ENCODE data around the gene TBCK. TPM values are rescaled to one million over a fixed set of nuclear protein-coding genes. Genes with fewer than 3 reads are reported as not detected.

Gene TBCK
- polyA plus RNA-seq, 1 experiment: 48.4 TPM

DNA sequence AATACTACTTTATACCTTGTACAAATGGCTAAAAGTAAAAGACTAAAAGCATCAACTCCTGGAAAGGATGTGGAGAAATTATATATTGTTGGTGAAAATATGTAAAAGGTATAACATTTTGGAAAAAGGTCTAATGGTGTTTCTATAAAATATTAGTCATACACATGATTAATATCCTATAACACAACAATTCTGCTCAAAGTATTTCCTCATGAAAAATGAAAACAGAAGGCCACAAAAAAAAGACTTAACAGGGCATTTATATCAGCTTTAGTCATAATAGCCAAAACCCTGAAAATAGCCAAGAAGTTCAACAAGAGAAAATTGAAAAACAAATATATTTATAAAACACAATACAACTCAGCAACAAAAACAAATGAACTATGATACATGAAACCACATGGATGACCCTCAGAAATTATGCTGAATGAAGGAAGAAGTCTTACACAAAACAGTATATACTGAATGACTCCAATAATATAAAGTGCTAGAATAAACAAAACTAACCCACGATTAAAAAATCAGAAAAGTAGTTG lies 38.8 kb downstream of the TBCK start:
- TF ChIP-seq, protein P1, sequence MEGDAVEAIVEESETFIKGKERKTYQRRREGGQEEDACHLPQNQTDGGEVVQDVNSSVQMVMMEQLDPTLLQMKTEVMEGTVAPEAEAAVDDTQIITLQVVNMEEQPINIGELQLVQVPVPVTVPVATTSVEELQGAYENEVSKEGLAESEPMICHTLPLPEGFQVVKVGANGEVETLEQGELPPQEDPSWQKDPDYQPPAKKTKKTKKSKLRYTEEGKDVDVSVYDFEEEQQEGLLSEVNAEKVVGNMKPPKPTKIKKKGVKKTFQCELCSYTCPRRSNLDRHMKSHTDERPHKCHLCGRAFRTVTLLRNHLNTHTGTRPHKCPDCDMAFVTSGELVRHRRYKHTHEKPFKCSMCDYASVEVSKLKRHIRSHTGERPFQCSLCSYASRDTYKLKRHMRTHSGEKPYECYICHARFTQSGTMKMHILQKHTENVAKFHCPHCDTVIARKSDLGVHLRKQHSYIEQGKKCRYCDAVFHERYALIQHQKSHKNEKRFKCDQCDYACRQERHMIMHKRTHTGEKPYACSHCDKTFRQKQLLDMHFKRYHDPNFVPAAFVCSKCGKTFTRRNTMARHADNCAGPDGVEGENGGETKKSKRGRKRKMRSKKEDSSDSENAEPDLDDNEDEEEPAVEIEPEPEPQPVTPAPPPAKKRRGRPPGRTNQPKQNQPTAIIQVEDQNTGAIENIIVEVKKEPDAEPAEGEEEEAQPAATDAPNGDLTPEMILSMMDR (IDR thresholded peaks at IDR 0.05; ENCODE audit: low read depth, low read length): no peak
- no peak overlapping the region for H3K27ac ChIP-seq (ENCODE audit: low read depth, low read length)
- CTCF ChIA-PET: interaction anchor here (0.9 to 1.2 kb wide), 2 partner anchors 11 kb away, joined by 3 to 4 read pairs; no protein-coding TSS in a partner anchor
- H3K9me3 ChIP-seq (ENCODE audit: control insufficient read depth, insufficient read depth, low read length): no peaks in the 10 kb centered on the region
- no peak for DNase-seq (ENCODE audit: low read depth, low spot score)
- no peak overlapping the region for H3K4me3 ChIP-seq (ENCODE audit: low read depth, low read length)
- H3K27me3 ChIP-seq (ENCODE audit: control insufficient read depth, insufficient read depth, low read length): no peaks in the 10 kb centered on the region
- POLR2A ChIA-PET: no interaction called here

DNA sequence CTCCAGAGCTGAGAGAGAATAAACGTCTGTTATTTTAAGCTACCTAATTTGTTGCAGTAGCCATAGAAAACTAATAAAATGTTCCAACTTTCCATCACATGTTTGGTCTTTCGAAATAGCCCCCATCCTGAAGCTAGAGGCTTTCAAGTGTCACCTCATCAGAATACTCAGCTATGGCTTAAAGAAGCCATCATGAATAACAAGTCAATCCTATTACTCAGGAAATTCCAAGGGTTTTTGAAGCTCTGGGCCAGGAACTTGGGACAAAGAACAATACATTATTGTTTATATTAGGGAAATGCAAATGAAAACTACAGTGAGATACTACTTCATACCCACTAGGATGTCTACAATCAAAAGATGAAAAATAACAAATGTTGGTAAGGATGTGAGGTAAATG lies 42.2 kb downstream of the TBCK start:
- TF ChIP-seq, protein P1 (IDR thresholded peaks at IDR 0.05; ENCODE audit: low read depth, low read length): no peak
- no peak for DNase-seq (ENCODE audit: low read depth, low spot score)
- H3K27ac ChIP-seq (ENCODE audit: low read depth, low read length): no peak overlapping the region
- ChIA-PET POLR2A (no interaction called here), CTCF (interaction anchor here (2.1 kb wide), 1 partner anchor 8 kb away, joined by 13 read pairs; no protein-coding TSS in a partner anchor)
- no peaks in the 10 kb centered on the region for H3K9me3 ChIP-seq (ENCODE audit: control insufficient read depth, insufficient read depth, low read length)
- no peak overlapping the region for H3K4me3 ChIP-seq (ENCODE audit: low read depth, low read length)
- H3K27me3 ChIP-seq (ENCODE audit: control insufficient read depth, insufficient read depth, low read length): no peaks in the 10 kb centered on the region

DNA sequence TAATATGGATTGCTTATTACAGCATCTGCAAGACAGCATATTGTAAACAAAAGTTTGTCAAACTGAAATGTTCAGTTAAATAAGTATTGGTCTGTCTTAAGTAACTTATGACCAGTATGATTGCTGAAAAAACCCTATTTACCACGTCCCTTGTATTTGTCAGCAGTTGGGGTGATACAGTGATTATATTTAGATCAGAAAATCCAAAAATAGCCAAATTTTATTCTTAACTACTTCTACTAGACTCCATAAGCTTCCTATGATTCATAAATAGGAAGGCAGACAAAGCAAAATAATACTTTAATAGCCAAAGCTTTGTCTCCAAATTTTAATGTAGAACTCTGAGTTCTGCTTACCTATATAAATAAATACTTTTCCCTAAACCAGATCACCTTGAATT lies 45.3 kb downstream of the TBCK start:
- ChIA-PET CTCF (interaction anchor here (1.2 kb wide), 1 partner anchor 232 kb away, joined by 3 read pairs; no protein-coding TSS in a partner anchor), POLR2A (no interaction called here)
- no peak overlapping the region for H3K27ac ChIP-seq (ENCODE audit: low read depth, low read length)
- no peaks in the 10 kb centered on the region for H3K9me3 ChIP-seq (ENCODE audit: control insufficient read depth, insufficient read depth, low read length)
- TF ChIP-seq, protein P1 (IDR thresholded peaks at IDR 0.05; ENCODE audit: low read depth, low read length): no peak
- H3K27me3 ChIP-seq (ENCODE audit: control insufficient read depth, insufficient read depth, low read length): no peaks in the 10 kb centered on the region
- no peak for DNase-seq (ENCODE audit: low read depth, low spot score)
- no peak overlapping the region for H3K4me3 ChIP-seq (ENCODE audit: low read depth, low read length)

DNA sequence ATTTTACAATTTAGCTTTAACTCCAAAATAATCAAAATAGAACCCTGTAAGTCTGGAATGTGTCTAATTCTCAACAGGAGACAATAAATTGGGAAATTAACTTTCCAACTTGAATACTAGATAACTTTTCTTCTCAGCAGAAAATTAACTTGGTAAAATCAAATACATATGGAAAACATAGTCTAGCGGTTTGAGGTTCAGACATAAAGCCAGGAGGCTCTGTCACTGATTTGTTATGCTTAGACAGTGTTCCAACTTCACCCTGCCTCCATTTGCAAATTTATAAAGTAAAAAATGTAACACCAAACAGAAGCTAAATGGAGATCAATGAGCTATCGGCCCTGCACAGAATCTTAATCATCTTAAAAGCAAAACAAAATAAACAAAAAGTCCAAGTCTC lies 46.3 kb downstream of the TBCK start:
- no peaks in the 10 kb centered on the region for H3K9me3 ChIP-seq (ENCODE audit: control insufficient read depth, insufficient read depth, low read length)
- H3K4me3 ChIP-seq (ENCODE audit: low read depth, low read length): no peak overlapping the region
- no peaks in the 10 kb centered on the region for H3K27me3 ChIP-seq (ENCODE audit: control insufficient read depth, insufficient read depth, low read length)
- H3K27ac ChIP-seq (ENCODE audit: low read depth, low read length): no peak overlapping the region
- TF ChIP-seq, protein P1 (IDR thresholded peaks at IDR 0.05; ENCODE audit: low read depth, low read length): no peak
- no peak for DNase-seq (ENCODE audit: low read depth, low spot score)
- ChIA-PET POLR2A (no interaction called here), CTCF (interaction anchor here (0.8 to 0.9 kb wide), 2 partner anchors 57 to 100 kb away, joined by 3 read pairs; no protein-coding TSS in a partner anchor)

DNA sequence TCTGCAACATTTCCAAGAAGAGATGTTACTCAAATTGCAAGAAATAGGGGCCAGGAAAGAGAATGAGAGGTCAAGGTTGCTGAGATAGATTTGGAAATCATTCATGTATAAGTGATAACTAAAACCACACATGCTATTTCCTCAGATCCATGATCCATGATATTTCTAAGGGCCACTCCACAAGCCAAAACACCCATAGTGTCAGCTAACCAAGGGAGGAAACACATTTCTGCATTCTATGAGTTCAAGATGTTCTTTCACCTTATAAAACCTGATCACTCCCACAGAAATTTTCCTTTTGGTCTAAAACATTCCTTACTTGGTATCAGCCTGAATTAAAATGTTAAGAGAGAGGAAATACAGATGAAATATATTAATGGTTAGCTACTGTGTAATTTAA lies 47.2 kb downstream of the TBCK start:
- no peaks in the 10 kb centered on the region for H3K9me3 ChIP-seq (ENCODE audit: control insufficient read depth, insufficient read depth, low read length)
- H3K4me3 ChIP-seq (ENCODE audit: low read depth, low read length): no peak overlapping the region
- ChIA-PET CTCF (interaction anchor here (0.9 to 3.1 kb wide), 3 partner anchors 59 to 234 kb away, joined by 3 to 36 read pairs (median 27); no protein-coding TSS in a partner anchor), POLR2A (no interaction called here)
- DNase-seq (ENCODE audit: low read depth, low spot score): no peak
- no peaks in the 10 kb centered on the region for H3K27me3 ChIP-seq (ENCODE audit: control insufficient read depth, insufficient read depth, low read length)
- TF ChIP-seq, protein P1 (IDR thresholded peaks at IDR 0.05; ENCODE audit: low read depth, low read length): no peak
- H3K27ac ChIP-seq (ENCODE audit: low read depth, low read length): no peak overlapping the region
